H1 (cell line): ENCODE data around the gene SLC28A1.

Experiments
- CBX5 ChIP-seq: fragments of 300-800, 300-1000 bp; sonication (generic); IDR thresholded peaks from 2 replicates; pipeline ENCODE4 v1.7.1; 2016; ENCODE audit warnings: antibody characterized with exemption, low read length, low read depth
- POLR2A ChIP-seq, 2 experiments: IDR thresholded peaks; 1 replicate in 1 of 2; 2 replicates in 1 of 2; pipeline ENCODE4 v1.6.1; 2011; ENCODE audit warnings: low read depth in 2 of 2, low read length in 2 of 2, mild to moderate bottlenecking in 2 of 2; ENCODE audit errors: control extremely low read depth in 1 of 2
- SP1 ChIP-seq: IDR thresholded peaks from 2 replicates; pipeline ENCODE4 v1.6.1; 2011; ENCODE audit warnings: low read depth, low read length
- TF ChIP-seq, protein P1 (sequence below), 3 experiments: IDR thresholded peaks; 1 replicate in 2 of 3; 2 replicates in 1 of 3; pipeline versions ENCODE4 v1.5.1 to v1.6.1; 2011; ENCODE audit warnings: low read length in 3 of 3, mild to moderate bottlenecking in 3 of 3, inconsistent platforms in 2 of 3, low read depth in 1 of 3, moderate library complexity in 1 of 3; ENCODE audit not compliant: insufficient read depth in 1 of 3; ENCODE audit errors: control extremely low read depth in 1 of 3

- TF ChIP-seq SP1 (no peak), CBX5 (no peak), POLR2A (IDR thresholded peaks at IDR 0.05; ENCODE audit: control extremely low read depth in 1 of 2, low read depth in 2 of 2, low read length in 2 of 2) (no peak)
- TF ChIP-seq, protein P1, sequence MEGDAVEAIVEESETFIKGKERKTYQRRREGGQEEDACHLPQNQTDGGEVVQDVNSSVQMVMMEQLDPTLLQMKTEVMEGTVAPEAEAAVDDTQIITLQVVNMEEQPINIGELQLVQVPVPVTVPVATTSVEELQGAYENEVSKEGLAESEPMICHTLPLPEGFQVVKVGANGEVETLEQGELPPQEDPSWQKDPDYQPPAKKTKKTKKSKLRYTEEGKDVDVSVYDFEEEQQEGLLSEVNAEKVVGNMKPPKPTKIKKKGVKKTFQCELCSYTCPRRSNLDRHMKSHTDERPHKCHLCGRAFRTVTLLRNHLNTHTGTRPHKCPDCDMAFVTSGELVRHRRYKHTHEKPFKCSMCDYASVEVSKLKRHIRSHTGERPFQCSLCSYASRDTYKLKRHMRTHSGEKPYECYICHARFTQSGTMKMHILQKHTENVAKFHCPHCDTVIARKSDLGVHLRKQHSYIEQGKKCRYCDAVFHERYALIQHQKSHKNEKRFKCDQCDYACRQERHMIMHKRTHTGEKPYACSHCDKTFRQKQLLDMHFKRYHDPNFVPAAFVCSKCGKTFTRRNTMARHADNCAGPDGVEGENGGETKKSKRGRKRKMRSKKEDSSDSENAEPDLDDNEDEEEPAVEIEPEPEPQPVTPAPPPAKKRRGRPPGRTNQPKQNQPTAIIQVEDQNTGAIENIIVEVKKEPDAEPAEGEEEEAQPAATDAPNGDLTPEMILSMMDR (IDR thresholded peaks at IDR 0.05; ENCODE audit: control extremely low read depth in 1 of 3, insufficient read depth in 1 of 3, low read depth in 1 of 3, low read length in 3 of 3): no peak
These were observed 28.9 kb downstream of the SLC28A1 start for GRCh38 chr15:84913360-84913723.
